Coronary artery (tissue), 2 donors: ENCODE results near the gene TWNK.
A peak's percentile ranks its signal among the peaks of the same experiment; 100 is the strongest.

Source experiments
- DNase-seq: peaks from one replicate; pipeline ENCODE4 v3.0.0-alpha.2; 2017; ENCODE audit warnings: low spot score
- H3K27ac ChIP-seq, 2 donors: fragments of 200-600 bp; sonication (generic); one replicate each; pipeline ENCODE4 v1.5.1; 2016 to 2019
- H3K4me3 ChIP-seq: fragments of 200-600 bp; sonication (generic); 2 replicates; pipeline ENCODE4 v1.5.1; 2016; ENCODE audit warnings: mild to moderate bottlenecking, moderate library complexity
- CTCF ChIP-seq: fragments of 200-600 bp; sonication (generic); IDR thresholded peaks from one replicate; pipeline ENCODE4 v1.5.1; 2019; ENCODE audit warnings: antibody characterized with exemption

TWNK gene

GRCh38 chr10:101022967-101023705 is 35.8 kb downstream of the TWNK start:
- no peak for DNase-seq
- Histone ChIP-seq H3K27ac (no peak overlapping the region), H3K4me3 (no peak overlapping the region)
- TF ChIP-seq CTCF = no peak

- Histone ChIP-seq H3K4me3 (no peak overlapping the region), H3K27ac (no peak overlapping the region)
Observed at GRCh38 chr10:101027106-101027720, 39.9 kb downstream of the TWNK start.

DNA sequence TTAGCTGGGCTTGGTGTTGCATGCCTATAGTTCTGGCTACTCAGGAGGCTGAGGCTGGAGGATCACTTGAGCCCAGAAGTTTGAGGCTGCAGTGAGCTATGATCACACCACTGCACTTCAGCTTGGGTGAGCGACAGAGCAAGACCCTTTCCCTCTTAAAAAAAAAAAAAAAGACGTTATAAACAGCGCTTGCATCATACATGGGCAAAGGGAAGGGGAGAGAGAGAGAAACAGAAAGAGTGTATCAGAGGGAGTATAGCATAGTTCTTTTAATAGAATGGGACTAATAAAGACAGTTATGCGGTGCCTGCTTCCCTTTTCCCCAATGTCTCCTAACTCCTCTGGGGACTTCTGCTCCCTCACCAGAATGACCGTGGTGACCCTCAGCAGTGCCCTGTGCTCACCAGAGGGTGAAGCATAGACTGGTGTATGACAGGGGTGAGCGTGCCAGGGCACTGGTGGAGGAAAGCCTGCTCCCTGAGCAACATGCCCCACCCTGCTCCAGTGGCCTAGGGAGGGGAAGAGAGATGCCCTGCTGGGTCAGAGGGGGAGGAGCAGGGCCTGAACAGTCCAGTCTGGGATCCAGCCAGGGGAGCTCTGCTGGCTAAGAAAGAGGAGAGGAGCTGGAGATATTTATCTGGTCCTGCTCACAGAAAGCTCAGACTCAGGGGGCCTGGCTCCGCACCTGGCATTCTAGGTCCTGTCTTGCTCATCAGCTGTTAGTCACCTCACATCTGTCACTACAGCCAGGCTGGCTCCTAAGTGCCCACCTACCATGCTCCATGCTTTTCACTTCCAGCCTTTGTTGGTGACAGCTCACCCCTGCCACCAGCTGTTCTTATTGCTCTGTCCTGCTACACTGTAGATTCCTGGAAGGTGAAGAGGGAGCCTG is 41.3 kb downstream of the TWNK start:
- Histone ChIP-seq H3K27ac (no peak overlapping the region), H3K4me3 (no peak overlapping the region)
- TF ChIP-seq CTCF = no peak
- DNase-seq = no peak

More at GRCh38 chr10:101027106-101027720, 39.9 kb downstream of the TWNK start:
- no peak for TF ChIP-seq CTCF
- DNase-seq = no peak

DNA sequence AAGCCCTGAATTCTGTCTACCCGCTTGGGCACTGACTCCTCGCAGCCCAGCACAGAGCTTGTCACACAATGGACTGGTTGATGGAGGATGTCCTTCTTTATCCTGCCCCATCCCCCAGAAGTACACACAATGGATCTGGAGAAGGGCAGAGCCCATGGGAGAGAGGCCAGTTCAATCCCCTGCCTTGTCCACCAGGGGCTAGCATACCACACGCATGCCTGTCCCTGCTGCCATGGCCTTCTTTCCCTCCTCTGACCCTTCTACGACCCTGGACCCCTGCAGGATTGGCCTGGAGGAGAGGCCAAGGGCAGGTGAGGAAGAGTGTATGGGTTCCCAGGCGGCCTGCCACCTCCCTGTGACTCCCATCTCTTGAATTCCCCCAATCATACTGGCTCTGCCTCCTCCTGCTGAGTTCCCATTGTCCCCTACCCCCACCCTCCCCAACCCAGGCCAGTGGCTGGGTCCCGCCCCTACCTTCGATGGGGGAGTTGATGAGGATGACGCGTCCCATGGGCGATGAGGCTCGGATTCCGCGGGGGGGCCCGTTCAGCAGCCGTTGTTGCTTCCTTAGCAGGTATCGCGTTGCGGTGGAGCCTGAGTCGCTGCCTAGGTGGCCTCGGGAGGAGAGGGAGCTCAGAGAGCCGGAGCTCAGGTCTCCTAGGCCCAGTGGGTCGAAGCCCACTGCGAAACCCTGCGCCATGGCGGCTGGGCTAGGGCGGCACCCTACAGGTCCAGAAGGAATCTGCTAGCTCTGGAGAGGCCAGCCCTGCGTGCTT is 42.4 kb downstream of the TWNK start:
- no peak for TF ChIP-seq CTCF
- H3K4me3 ChIP-seq = no peak overlapping the region
- no peak overlapping the region for H3K27ac ChIP-seq
- no peak for DNase-seq

DNA sequence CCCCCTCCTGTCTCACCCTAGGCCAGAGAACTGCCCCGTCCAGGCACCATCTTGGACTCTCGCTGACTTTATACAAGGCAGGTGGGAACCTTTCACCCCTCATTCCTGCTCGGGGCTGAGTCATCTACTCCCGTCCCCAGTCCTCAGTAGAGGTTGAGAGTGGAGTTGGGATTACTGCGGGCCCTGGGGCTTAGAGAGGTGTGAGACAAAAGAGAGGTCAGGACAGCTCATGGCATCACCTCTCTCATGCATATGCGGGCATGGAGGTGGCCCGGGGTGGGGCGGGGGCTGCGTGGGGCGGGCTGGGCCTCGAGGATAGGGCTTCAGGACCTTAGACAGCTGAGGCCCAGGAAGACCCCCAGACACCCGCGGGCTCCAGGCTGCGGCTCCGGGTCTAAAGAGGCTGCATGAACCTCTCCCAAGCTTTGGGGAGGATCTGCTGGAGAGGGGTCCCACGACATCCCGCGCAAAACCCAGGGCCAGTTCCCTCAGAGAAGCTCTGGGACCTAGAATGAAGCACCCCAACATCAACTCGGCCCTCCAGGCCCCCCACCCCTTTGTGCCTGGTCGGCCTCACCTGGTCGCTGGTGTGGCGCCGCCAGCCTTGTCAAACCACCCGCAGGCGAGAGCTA is 43.3 kb downstream of the TWNK start:
- peak overlapping the region; percentile 76 for H3K4me3 ChIP-seq
- no peak for TF ChIP-seq CTCF
- DNase-seq = no peak
- H3K27ac ChIP-seq = peak overlapping the region; percentile 95 to 100

DNA sequence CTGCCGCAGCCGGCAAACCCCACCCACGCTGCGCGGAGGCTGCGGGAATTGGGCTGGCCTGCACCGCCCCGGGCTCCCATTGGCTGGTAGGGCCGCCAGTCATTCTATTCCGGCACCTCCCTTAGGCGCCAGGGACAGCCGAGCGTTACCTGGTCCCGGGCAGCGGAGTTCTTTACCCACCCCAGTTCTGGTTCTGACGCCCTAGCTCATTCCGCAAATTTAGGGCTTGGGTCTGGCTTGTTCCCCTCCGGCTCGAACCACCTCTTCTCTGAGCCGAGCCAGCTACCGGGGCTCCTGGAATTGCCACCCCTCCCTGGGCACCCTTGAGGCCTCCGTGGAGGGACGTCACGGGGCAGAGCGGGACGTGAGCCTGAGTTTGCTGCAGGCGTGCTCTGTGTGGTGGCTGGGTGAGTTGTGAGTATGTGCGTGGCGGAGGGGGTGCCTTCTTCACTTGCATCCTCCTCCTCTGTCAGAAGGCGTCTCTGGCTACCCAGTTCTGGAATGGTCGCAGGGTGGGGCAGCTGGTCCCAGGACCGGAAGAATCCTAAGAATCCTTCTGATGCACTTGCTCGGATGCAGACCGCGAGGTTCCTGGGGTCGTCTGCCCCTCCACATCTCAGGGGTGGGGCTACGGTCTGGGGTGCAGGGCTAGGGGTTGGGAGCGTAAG is 43.9 kb downstream of the TWNK start, which contains the start of the genes PDZD7 and SFXN3:
Gene PDZD7, minus strand, starts transcription at position 2 of the 668 bp plus-strand sequence. CDS start 910 bp downstream, outside the sequence.
Gene SFXN3, plus strand, starts transcription at position 107 of the 668 bp plus-strand sequence. CDS start 3,461 bp downstream, outside the sequence.
- H3K27ac ChIP-seq = peak within 1 kb of the TSS; percentile 95 to 100
- DNase-seq = peak; percentile 94
- H3K4me3 ChIP-seq = peak within 1 kb of the TSS; percentile 76
- no peak for TF ChIP-seq CTCF
